NCI-H345 treated with DMSO at 0.1 percent for 48 hours (cell line): ENCODE measurements around the gene FAU.
"Not testable (repeated sequence)": the region's sequence is repeated elsewhere in the genome, so short reads cannot be mapped to it uniquely, and the experiment has no call there.

Experiments used
- DNase-seq: peaks from one replicate; lab custom pipeline; 2025; ENCODE audit not compliant: unreplicated experiment; lab: John Stamatoyannopoulos, UW

Gene FAU

GRCh38 chr11:65121865-65122696, at the start of gene FAU, which contains the start of gene MRPL49:
Gene FAU (minus strand): TSS chr11:65122134. CDS start chr11:65121813, 321 bp downstream.
Gene MRPL49 (plus strand): TSS chr11:65122321. CDS start chr11:65122347, 26 bp downstream.
- DNase-seq, result peak; percentile 98

GRCh38 chr11:65170058-65170534, 48.2 kb upstream of the FAU start, which contains the start of gene SPDYC:
Gene SPDYC (plus strand): TSS chr11:65170233. CDS start chr11:65171358, 1,125 bp downstream.
- DNase-seq, result no peak

GRCh38 chr11:65169164-65169641, 47.3 kb upstream of the FAU start:
- no peak for DNase-seq

GRCh38 chr11:65167656-65168055, 45.7 kb upstream of the FAU start:
- no peak for DNase-seq

GRCh38 chr11:65166893-65167292, 45.0 kb upstream of the FAU start:
- no peak for DNase-seq

- DNase-seq, result no peak
Measured at GRCh38 chr11:65165410-65166317, 43.7 kb upstream of the FAU start.

- no peak for DNase-seq
Measured at GRCh38 chr11:65163684-65164083, 41.8 kb upstream of the FAU start.

GRCh38 chr11:65160643-65161042, 38.7 kb upstream of the FAU start:
- no peak for DNase-seq

- no peak for DNase-seq
Measured at GRCh38 chr11:65159012-65159411, 37.1 kb upstream of the FAU start.

GRCh38 chr11:65157336-65157735, 35.4 kb upstream of the FAU start:
- no peak for DNase-seq

GRCh38 chr11:65156926-65157325, 35.0 kb upstream of the FAU start:
- no peak for DNase-seq

- DNase-seq, result no peak
Measured at GRCh38 chr11:65156256-65156655, 34.3 kb upstream of the FAU start.

GRCh38 chr11:65152122-65152521, 30.2 kb upstream of the FAU start:
- no peak for DNase-seq

- DNase-seq, result no peak
Measured at GRCh38 chr11:65151331-65151899, 29.5 kb upstream of the FAU start.

GRCh38 chr11:65150509-65151299, 28.8 kb upstream of the FAU start:
- no peak for DNase-seq

GRCh38 chr11:65150131-65150508, 28.2 kb upstream of the FAU start:
- DNase-seq, result not testable (repeated sequence)

- DNase-seq, result no peak
Measured at GRCh38 chr11:65148657-65149056, 26.7 kb upstream of the FAU start.

- no peak for DNase-seq
Measured at GRCh38 chr11:65147352-65148075, 25.6 kb upstream of the FAU start.

- no peak for DNase-seq
Measured at GRCh38 chr11:65141896-65142494, 20.1 kb upstream of the FAU start.
